Testis (tissue), 2 donors: ENCODE data around the gene PRR16.

Experiments
- CTCF ChIP-seq, 3 experiments: fragments of 450-650 bp in 2 of 3; fragments of 200-600 bp in 1 of 3; sonication (generic) in 1 of 3; IDR thresholded peaks; one replicate each; pipeline ENCODE4 v1.5.1; 2016 to 2019; ENCODE audit warnings: antibody characterized with exemption in 3 of 3, mild to moderate bottlenecking in 2 of 3, moderate library complexity in 1 of 3
- POLR2A ChIP-seq: fragments of 450-650 bp; IDR thresholded peaks from one replicate; pipeline ENCODE4 v1.6.1; 2017; ENCODE audit warnings: antibody characterized with exemption, mild to moderate bottlenecking, moderate library complexity

DNA sequence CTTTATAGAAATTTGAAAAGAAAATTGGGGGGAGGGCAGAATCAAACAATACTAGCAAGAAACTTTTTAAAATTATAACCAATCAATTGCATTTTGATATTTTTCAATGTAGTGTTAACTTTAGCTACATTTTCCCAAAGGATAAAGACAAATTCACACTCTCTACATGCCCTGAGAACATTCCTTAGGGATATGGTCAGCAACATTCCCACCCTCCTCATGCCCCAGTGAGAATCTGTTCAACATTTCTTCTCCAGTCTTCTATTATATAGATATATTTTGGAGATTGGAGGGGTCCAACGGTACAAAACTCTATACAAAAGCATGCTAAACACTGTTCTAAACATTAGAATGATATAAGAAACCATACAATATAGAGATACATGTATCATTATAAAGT, 11.6 kb upstream of the PRR16 start:
- TF ChIP-seq POLR2A (no peak), CTCF (IDR thresholded peaks at IDR 0.05) (no peak)
